Parathyroid adenoma (tissue), 2 donors: ENCODE results near the gene TUBGCP3.
"Not testable (repeated sequence)": the region's sequence is repeated elsewhere in the genome, so short reads cannot be mapped to it uniquely, and the experiment has no call there.

Experiments
- H2AFZ ChIP-seq: fragments of 300-600 bp; sonication (generic); one replicate; pipeline ENCODE4 v1.7.0; 2017; ENCODE audit warnings: antibody characterized with exemption, mild to moderate bottlenecking
- H3K27ac ChIP-seq: fragments of 300-600 bp; sonication (generic); one replicate; pipeline ENCODE4 v1.7.0; 2017
- H3K27me3 ChIP-seq: fragments of 300-600 bp; sonication (generic); one replicate; pipeline ENCODE4 v1.7.0; 2017; ENCODE audit warnings: low read length; ENCODE audit not compliant: control insufficient read depth, insufficient read depth
- H3K36me3 ChIP-seq: fragments of 300-600 bp; sonication (generic); one replicate; pipeline ENCODE4 v1.7.0; 2017; ENCODE audit warnings: low read length; ENCODE audit not compliant: control insufficient read depth, insufficient read depth
- H3K4me1 ChIP-seq: fragments of 300-600 bp; sonication (generic); one replicate; pipeline ENCODE4 v1.7.0; 2017; ENCODE audit warnings: control low read depth
- H3K4me2 ChIP-seq: fragments of 300-600 bp; sonication (generic); one replicate; pipeline ENCODE4 v1.7.0; 2017; ENCODE audit warnings: low read length
- H3K4me3 ChIP-seq: fragments of 300-600 bp; sonication (generic); one replicate; pipeline ENCODE4 v1.7.0; 2017; ENCODE audit warnings: low read depth, low read length
- H3K79me2 ChIP-seq: fragments of 300-600 bp; sonication (generic); one replicate; pipeline ENCODE4 v1.7.0; 2017; ENCODE audit warnings: control low read depth
- H3K9ac ChIP-seq: fragments of 300-600 bp; sonication (generic); one replicate; pipeline ENCODE4 v1.7.0; 2017; ENCODE audit warnings: mild to moderate bottlenecking
- H3K9me3 ChIP-seq: fragments of 300-600 bp; sonication (generic); one replicate; pipeline ENCODE4 v1.7.0; 2017; ENCODE audit warnings: low read length; ENCODE audit not compliant: control insufficient read depth
- CTCF ChIP-seq: fragments of 300-600 bp; sonication (generic); IDR thresholded peaks from one replicate; pipeline ENCODE4 v1.7.0; 2017; ENCODE audit warnings: antibody characterized with exemption, mild to moderate bottlenecking
- donor health status: primary hyperparathyroidism.

TUBGCP3 gene

GRCh38 chr13:112496166-112496565 lies 91.8 kb downstream of the TUBGCP3 start:
- H3K4me3 ChIP-seq = no peak overlapping the region
- H3K27me3 ChIP-seq = no peaks in the 10 kb centered on the region
- TF ChIP-seq CTCF = no peak
- no peaks in the 10 kb centered on the region for H3K79me2 ChIP-seq
- no peaks in the 10 kb centered on the region for H3K36me3 ChIP-seq
- H3K4me2 ChIP-seq = no peak overlapping the region
- no peak overlapping the region for H2AFZ ChIP-seq
- no peak overlapping the region for H3K27ac ChIP-seq
- H3K4me1 ChIP-seq = no peaks in the 10 kb centered on the region
- H3K9ac ChIP-seq = no peak overlapping the region
- no peaks in the 10 kb centered on the region for H3K9me3 ChIP-seq

- Histone ChIP-seq H3K4me1 (no peaks in the 10 kb centered on the region), H2AFZ (no peak overlapping the region), H3K79me2 (no peaks in the 10 kb centered on the region), H3K4me3 (no peak overlapping the region), H3K9me3 (no peaks in the 10 kb centered on the region), H3K36me3 (no peaks in the 10 kb centered on the region), H3K4me2 (no peak overlapping the region), H3K9ac (no peak overlapping the region), H3K27me3 (no peaks in the 10 kb centered on the region), H3K27ac (no peak overlapping the region)
- no peak for TF ChIP-seq CTCF
Measured at GRCh38 chr13:112495465-112495864, 92.5 kb downstream of the TUBGCP3 start.

GRCh38 chr13:112489199-112489598 lies 98.8 kb downstream of the TUBGCP3 start:
- no peak overlapping the region for H2AFZ ChIP-seq
- H3K4me1 ChIP-seq = no peaks in the 10 kb centered on the region
- no peaks in the 10 kb centered on the region for H3K36me3 ChIP-seq
- no peaks in the 10 kb centered on the region for H3K9me3 ChIP-seq
- no peaks in the 10 kb centered on the region for H3K79me2 ChIP-seq
- H3K9ac ChIP-seq = no peak overlapping the region
- no peaks in the 10 kb centered on the region for H3K27me3 ChIP-seq
- no peak overlapping the region for H3K4me2 ChIP-seq
- no peak overlapping the region for H3K4me3 ChIP-seq
- no peak for TF ChIP-seq CTCF
- no peak overlapping the region for H3K27ac ChIP-seq

- not testable (repeated sequence) for H3K9me3 ChIP-seq, H3K4me1 ChIP-seq, H3K27me3 ChIP-seq, H3K36me3 ChIP-seq, H3K4me3 ChIP-seq, H3K4me2 ChIP-seq, H3K79me2 ChIP-seq, H3K9ac ChIP-seq, H3K27ac ChIP-seq, H2AFZ ChIP-seq
Measured at GRCh38 chr13:112488343-112489050, 99.5 kb downstream of the TUBGCP3 start.

DNA sequence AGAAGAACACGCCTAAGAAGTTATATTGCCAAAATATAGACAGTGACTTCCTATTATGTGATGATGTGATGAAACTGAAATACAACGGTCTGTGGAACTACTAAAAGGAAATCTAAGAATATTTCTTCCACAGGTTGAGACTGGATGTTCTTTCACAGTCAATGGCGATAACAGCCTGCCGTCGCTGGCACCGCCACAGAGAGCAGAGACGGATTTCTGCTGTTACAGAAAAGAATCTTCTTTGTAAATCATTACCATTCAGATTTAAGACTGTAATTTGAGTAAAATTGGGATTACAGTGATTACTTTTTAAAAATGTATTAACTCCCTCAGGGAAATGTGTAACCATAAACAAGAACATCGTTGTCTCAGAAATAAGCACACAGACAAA lies 100.8 kb downstream of the TUBGCP3 start:
- H3K9me3 ChIP-seq = no peaks in the 10 kb centered on the region
- no peaks in the 10 kb centered on the region for H3K36me3 ChIP-seq
- no peak for TF ChIP-seq CTCF
- H3K79me2 ChIP-seq = no peaks in the 10 kb centered on the region
- no peak overlapping the region for H3K27ac ChIP-seq
- no peaks in the 10 kb centered on the region for H3K27me3 ChIP-seq
- H3K4me2 ChIP-seq = no peak overlapping the region
- no peaks in the 10 kb centered on the region for H3K4me1 ChIP-seq
- no peak overlapping the region for H3K9ac ChIP-seq
- H2AFZ ChIP-seq = no peak overlapping the region
- no peak overlapping the region for H3K4me3 ChIP-seq
